Upper lobe of left lung (tissue), 6 donors: ENCODE measurements around the gene GPR179. TPM values are rescaled to one million over a fixed set of nuclear protein-coding genes. Genes with fewer than 3 reads are reported as not detected.

ENCODE experiments used
- ATAC-seq, 2 donors: fragments of 200-7000 bp; cut with Tn5 transposase; one replicate each; pipeline ENCODE4 v1.9.1; 2022; ENCODE audit warnings: mild to moderate bottlenecking in 2 of 2, moderate library complexity in 2 of 2; ENCODE audit not compliant: low FRiP score in 2 of 2
- DNase-seq, 2 donors: peaks; one replicate each; pipeline ENCODE4 v3.0.0-alpha.2; 2019 to 2020
- H3K27ac ChIP-seq, 4 donors: fragments of 200-600 bp; sonication (generic); one replicate each; pipeline ENCODE4 v1.5.1; 2016 to 2019
- H3K27me3 ChIP-seq, 4 donors: fragments of 200-600 bp; sonication (generic); one replicate each; pipeline ENCODE4 v1.5.1; 2017 to 2019
- H3K36me3 ChIP-seq, 4 donors: fragments of 200-600 bp; sonication (generic); one replicate each; pipeline ENCODE4 v1.5.1; 2016 to 2019
- H3K4me1 ChIP-seq, 4 donors: fragments of 200-600 bp; sonication (generic); one replicate each; pipeline ENCODE4 v1.5.1; 2018 to 2019
- H3K4me3 ChIP-seq, 4 donors: fragments of 200-600 bp; sonication (generic); one replicate each; pipeline ENCODE4 v1.5.1; 2017 to 2019; ENCODE audit warnings: mild to moderate bottlenecking in 2 of 4, moderate library complexity in 1 of 4
- H3K9me3 ChIP-seq, 4 donors: fragments of 200-600 bp; sonication (generic); one replicate each; pipeline ENCODE4 v1.5.1; 2018 to 2019
- CTCF ChIP-seq, 6 experiments: fragments of 450-650 bp in 4 of 6; fragments of 200-600 bp in 2 of 6; sonication (generic) in 2 of 6; IDR thresholded peaks; one replicate each; pipeline ENCODE4 v1.5.1; 2016 to 2019; ENCODE audit warnings: antibody characterized with exemption in 6 of 6
- EP300 ChIP-seq, 4 donors: sonication (generic); formaldehyde crosslinking; IDR thresholded peaks; one replicate each; pipeline ENCODE4 v1.5.1; 2017; ENCODE audit warnings: antibody characterized with exemption in 4 of 4, control low read depth in 2 of 4
- POLR2A ChIP-seq, 4 donors: fragments of 450-650 bp; IDR thresholded peaks; one replicate each; pipeline ENCODE4 v1.5.1; 2016 to 2017; ENCODE audit warnings: antibody characterized with exemption in 4 of 4, mild to moderate bottlenecking in 2 of 4
- POLR2AphosphoS5 ChIP-seq, 2 donors: sonication (generic); formaldehyde crosslinking; IDR thresholded peaks; one replicate each; pipeline ENCODE4 v1.5.1; 2017; ENCODE audit warnings: antibody characterized with exemption in 2 of 2
- WGBS, 2 donors: methylation state at CpG; one replicate each; pipeline ENCODE4 v1.1.5; 2017 to 2018; 5-methylcytosine and 5-hydroxymethylcytosine counted together
- total RNA-seq, 6 donors: library from RNA; depleted of rRNA in 4 of 6; stranded (reverse); fragments of >200 nt in 4 of 6; gene quantifications; one replicate each; pipeline versions ENCODE4 v1.1.0 to v1.2.1, GENCODE V29; 2016 to 2021
- donor health status: DM: no; HTN: no; CAD: no; lungs with moderate emphysema.
- donor health status: DM: no; HTN: yes; CAD: no; lungs with severe emphysema.

GPR179 gene
- total RNA-seq, 6 donors from 2014 or later: under 0.01 to 0.30 (median 0.09) TPM; not detected in 1

GRCh38 chr17:38364741-38365140 lies 21.0 kb upstream of the GPR179 start:
- no peak overlapping the region for H3K27ac ChIP-seq
- no peaks in the 10 kb centered on the region for H3K27me3 ChIP-seq
- no peak for ATAC-seq
- peaks cover 0 to 11% (median 0%) of the 10 kb centered on the region in 4 donors for H3K4me1 ChIP-seq
- H3K9me3 ChIP-seq: no peaks in the 10 kb centered on the region
- no peak for DNase-seq
- 91 to 97% methylated on average over 8 of the region's 8 CpGs for whole genome bisulfite sequencing, 2 donors
- H3K4me3 ChIP-seq: no peak overlapping the region
- H3K36me3 ChIP-seq: peaks cover 6 to 45% (median 18%) of the 10 kb centered on the region in 4 donors
- no peak for TF ChIP-seq EP300 (IDR thresholded peaks at IDR 0.05)
- no peak for TF ChIP-seq POLR2AphosphoS5 (IDR thresholded peaks at IDR 0.05)
- TF ChIP-seq POLR2A (IDR thresholded peaks at IDR 0.05): no peak
- TF ChIP-seq CTCF (IDR thresholded peaks at IDR 0.05): no peak

GRCh38 chr17:38363016-38363415 lies 19.3 kb upstream of the GPR179 start:
- 83 to 88% methylated on average over 5 of the region's 5 CpGs for WGBS, 2 donors
- Histone ChIP-seq H3K9me3 (no peaks in the 10 kb centered on the region), H3K4me3 (no peak overlapping the region), H3K4me1 (peaks cover 0 to 22% (median 9%) of the 10 kb centered on the region in 4 donors), H3K36me3 (peaks cover 6 to 33% (median 16%) of the 10 kb centered on the region in 4 donors), H3K27ac (no peak overlapping the region), H3K27me3 (no peaks in the 10 kb centered on the region)
- TF ChIP-seq POLR2A (IDR thresholded peaks at IDR 0.05) (no peak), POLR2AphosphoS5 (IDR thresholded peaks at IDR 0.05) (no peak), EP300 (IDR thresholded peaks at IDR 0.05) (no peak), CTCF (IDR thresholded peaks at IDR 0.05) (no peak)
- ATAC-seq (peak in 1 of 2 donors; percentile 27), DNase-seq (peak in 1 of 2 donors; percentile 25)

- Histone ChIP-seq H3K9me3 (no peaks in the 10 kb centered on the region), H3K4me3 (no peak overlapping the region), H3K4me1 (peaks cover 0 to 31% (median 15%) of the 10 kb centered on the region in 4 donors), H3K27ac (no peak overlapping the region), H3K27me3 (no peaks in the 10 kb centered on the region), H3K36me3 (peaks cover 3 to 21% (median 8%) of the 10 kb centered on the region in 4 donors)
- no peak for ATAC-seq
- no peak for DNase-seq
- TF ChIP-seq CTCF (IDR thresholded peaks at IDR 0.05) (no peak), EP300 (IDR thresholded peaks at IDR 0.05) (no peak), POLR2A (IDR thresholded peaks at IDR 0.05) (no peak), POLR2AphosphoS5 (IDR thresholded peaks at IDR 0.05) (no peak)
- WGBS, 2 donors: 86 to 88% methylated on average over 5 of the region's 5 CpGs
These were observed 18.1 kb upstream of the GPR179 start for GRCh38 chr17:38361694-38362465.

GRCh38 chr17:38358586-38359513 lies 15.1 kb upstream of the GPR179 start:
- WGBS, 2 donors: 56 to 59% methylated on average over 9 of the region's 9 CpGs
- H3K27me3 ChIP-seq: no peaks in the 10 kb centered on the region
- TF ChIP-seq POLR2A (IDR thresholded peaks at IDR 0.05): no peak
- no peak for TF ChIP-seq CTCF (IDR thresholded peaks at IDR 0.05)
- TF ChIP-seq EP300 (IDR thresholded peaks at IDR 0.05): no peak
- no peak for TF ChIP-seq POLR2AphosphoS5 (IDR thresholded peaks at IDR 0.05)
- DNase-seq (no peak), ATAC-seq (no peak)
- peak overlapping the region in 2 of 4 donors; percentile 27 to 41 for H3K27ac ChIP-seq
- no peaks in the 10 kb centered on the region for H3K9me3 ChIP-seq
- peaks cover 9 to 43% (median 29%) of the 10 kb centered on the region in 4 donors for H3K4me1 ChIP-seq
- H3K36me3 ChIP-seq: peaks cover 0 to 2% (median 0%) of the 10 kb centered on the region in 4 donors
- no peak overlapping the region for H3K4me3 ChIP-seq
